Stomach (tissue), 9 donors: ENCODE measurements around the gene MARCHF6. TPM values are rescaled to one million over a fixed set of nuclear protein-coding genes. Genes with fewer than 3 reads are reported as not detected.
"Not testable (repeated sequence)": the region's sequence is repeated elsewhere in the genome, so short reads cannot be mapped to it uniquely, and the experiment has no call there.

Experiments
- DNase-seq, 2 donors: peaks; one replicate each; pipeline versions ENCODE4 v3.0.0 to v3.0.0-alpha.2; 2013 to 2019
- H3K27ac ChIP-seq, 5 donors: fragments of 200-600 bp in 4 of 5; sonication (generic) in 4 of 5; one replicate each; pipeline ENCODE4 v1.5.1; 2013 to 2019; ENCODE audit warnings: mild to moderate bottlenecking in 1 of 5, moderate library complexity in 1 of 5
- H3K27me3 ChIP-seq, 3 donors: fragments of 200-600 bp; sonication (generic); one replicate each; pipeline ENCODE4 v1.5.1; 2017 to 2019; ENCODE audit warnings: mixed run types in 1 of 3
- H3K36me3 ChIP-seq, 4 donors: fragments of 200-600 bp; sonication (generic); 1 replicate in 3 of 4; 2 replicates in 1 of 4; pipeline ENCODE4 v1.5.1; 2016 to 2019
- H3K4me1 ChIP-seq, 4 donors: fragments of 200-600 bp; sonication (generic); one replicate each; pipeline ENCODE4 v1.5.1; 2016 to 2019
- H3K4me3 ChIP-seq, 4 donors: fragments of 200-600 bp; sonication (generic) in 3 of 4; one replicate each; pipeline ENCODE4 v1.5.1; 2016 to 2019; ENCODE audit warnings: mild to moderate bottlenecking in 1 of 4
- H3K9me3 ChIP-seq, 4 donors: fragments of 200-600 bp; sonication (generic); one replicate each; pipeline ENCODE4 v1.5.1; 2016 to 2019
- EP300 ChIP-seq: sonication (generic); formaldehyde crosslinking; IDR thresholded peaks from one replicate; pipeline ENCODE4 v1.6.1; 2017; ENCODE audit warnings: antibody characterized with exemption
- POLR2A ChIP-seq, 4 donors: fragments of 450-650 bp; IDR thresholded peaks; one replicate each; pipeline ENCODE4 v1.6.1; 2016; ENCODE audit warnings: antibody characterized with exemption in 4 of 4, control low read depth in 2 of 4, mild to moderate bottlenecking in 1 of 4, moderate library complexity in 1 of 4
- POLR2AphosphoS5 ChIP-seq, 3 donors: sonication (generic); formaldehyde crosslinking; IDR thresholded peaks; one replicate each; pipeline ENCODE4 v1.6.1; 2016; ENCODE audit warnings: antibody characterized with exemption in 3 of 3
- WGBS, 5 donors: extraction: QIAGEN DNeasy Blood & Tissue Kit in 3 of 5; methylation state at CpG; one replicate each; pipeline versions ENCODE4 v1.1.5 to v1.1.7; 2013 to 2018; 5-methylcytosine and 5-hydroxymethylcytosine counted together
- intact Hi-C: fragments of 100-400 bp; cut with DNase I; formaldehyde crosslinking; loops from one replicate; pipeline ENCODE4 v1.15.1; 2023; ENCODE audit warnings: low total_unique reads
- polyA plus RNA-seq, 3 donors: library from polyadenylated mRNA; stranded (reverse); fragments of 200-250 nt; gene quantifications; one replicate each; pipeline ENCODE4 v1.2.3, GENCODE V29; 2013
- total RNA-seq, 5 donors: library from RNA; depleted of rRNA; stranded (reverse); fragments of >200 nt; gene quantifications; one replicate each; pipeline versions ENCODE4 v1.1.0 to v1.2.3, GENCODE V29; 2014 to 2016
- TF ChIP-seq, protein P1 (sequence below), 7 experiments: fragments of 450-650 bp in 4 of 7; fragments of 200-600 bp in 3 of 7; sonication (generic) in 3 of 7; IDR thresholded peaks; one replicate each; pipeline ENCODE4 v1.5.1; 2016 to 2019; ENCODE audit warnings: antibody characterized with exemption in 7 of 7, control low read depth in 2 of 7, mild to moderate bottlenecking in 1 of 7
- donor health status: healthy with polysubstance abuse.
- donor health status: Bipolar disorder and iron deficiency.
- donor health status: healthy.

The MARCHF6 gene
- total and polyA plus RNA-seq, 8 donors: 11.8 to 384 (median 83.9) TPM

DNA sequence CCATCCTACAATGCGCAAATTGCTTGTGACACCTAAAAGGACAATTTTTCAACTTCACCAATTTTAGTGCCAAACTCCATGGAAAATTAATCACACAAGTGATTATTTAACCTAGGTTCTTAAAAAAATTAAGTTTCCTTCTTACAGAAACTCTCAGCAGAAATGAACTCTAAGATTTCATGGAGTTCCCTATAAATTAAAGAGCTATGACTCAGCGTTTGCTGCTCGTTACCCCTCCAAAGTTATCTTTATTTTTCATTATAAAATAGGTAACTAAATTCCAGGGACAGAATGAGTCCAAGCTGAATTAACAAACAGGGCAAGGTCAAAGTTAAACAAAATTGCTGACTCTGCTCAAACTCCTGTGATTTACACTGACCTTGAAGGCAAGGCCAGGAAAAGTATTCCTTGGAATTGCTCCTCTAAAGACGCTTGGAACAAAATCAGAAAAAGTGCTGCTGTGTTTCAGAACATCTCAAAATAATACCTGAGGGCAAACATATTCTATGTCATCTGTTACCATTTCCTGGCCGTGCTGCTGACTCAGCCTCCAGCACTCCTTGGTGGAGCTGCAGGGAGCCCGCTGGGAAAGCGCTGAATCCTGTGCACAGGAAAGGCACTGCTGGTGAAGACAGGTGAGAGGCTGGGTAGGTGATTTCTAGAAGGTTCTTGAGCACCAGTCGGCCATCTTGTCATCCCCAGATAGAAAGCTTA, 43.3 kb upstream of the MARCHF6 start:
- TF ChIP-seq EP300 (no peak), POLR2AphosphoS5 (IDR thresholded peaks at IDR 0.05) (peak in 1 of 3 donors; percentile 37), POLR2A (IDR thresholded peaks at IDR 0.05) (no peak)
- TF ChIP-seq, protein P1, sequence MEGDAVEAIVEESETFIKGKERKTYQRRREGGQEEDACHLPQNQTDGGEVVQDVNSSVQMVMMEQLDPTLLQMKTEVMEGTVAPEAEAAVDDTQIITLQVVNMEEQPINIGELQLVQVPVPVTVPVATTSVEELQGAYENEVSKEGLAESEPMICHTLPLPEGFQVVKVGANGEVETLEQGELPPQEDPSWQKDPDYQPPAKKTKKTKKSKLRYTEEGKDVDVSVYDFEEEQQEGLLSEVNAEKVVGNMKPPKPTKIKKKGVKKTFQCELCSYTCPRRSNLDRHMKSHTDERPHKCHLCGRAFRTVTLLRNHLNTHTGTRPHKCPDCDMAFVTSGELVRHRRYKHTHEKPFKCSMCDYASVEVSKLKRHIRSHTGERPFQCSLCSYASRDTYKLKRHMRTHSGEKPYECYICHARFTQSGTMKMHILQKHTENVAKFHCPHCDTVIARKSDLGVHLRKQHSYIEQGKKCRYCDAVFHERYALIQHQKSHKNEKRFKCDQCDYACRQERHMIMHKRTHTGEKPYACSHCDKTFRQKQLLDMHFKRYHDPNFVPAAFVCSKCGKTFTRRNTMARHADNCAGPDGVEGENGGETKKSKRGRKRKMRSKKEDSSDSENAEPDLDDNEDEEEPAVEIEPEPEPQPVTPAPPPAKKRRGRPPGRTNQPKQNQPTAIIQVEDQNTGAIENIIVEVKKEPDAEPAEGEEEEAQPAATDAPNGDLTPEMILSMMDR (IDR thresholded peaks at IDR 0.05): no peak
- Histone ChIP-seq H3K36me3 (no peaks in the 10 kb centered on the region), H3K9me3 (no peaks in the 10 kb centered on the region), H3K27me3 (no peaks in the 10 kb centered on the region), H3K27ac (peak overlapping the region; percentile 7 to 69 (median 43)), H3K4me1 (peaks cover 7 to 39% (median 19%) of the 10 kb centered on the region in 4 donors), H3K4me3 (no peak overlapping the region)
- 52 to 62% (median 59%) methylated on average over 8 of the region's 8 CpGs for WGBS, 5 donors
- peak; percentile 51 to 69 for DNase-seq
- intact Hi-C loops: no loop called here

DNA sequence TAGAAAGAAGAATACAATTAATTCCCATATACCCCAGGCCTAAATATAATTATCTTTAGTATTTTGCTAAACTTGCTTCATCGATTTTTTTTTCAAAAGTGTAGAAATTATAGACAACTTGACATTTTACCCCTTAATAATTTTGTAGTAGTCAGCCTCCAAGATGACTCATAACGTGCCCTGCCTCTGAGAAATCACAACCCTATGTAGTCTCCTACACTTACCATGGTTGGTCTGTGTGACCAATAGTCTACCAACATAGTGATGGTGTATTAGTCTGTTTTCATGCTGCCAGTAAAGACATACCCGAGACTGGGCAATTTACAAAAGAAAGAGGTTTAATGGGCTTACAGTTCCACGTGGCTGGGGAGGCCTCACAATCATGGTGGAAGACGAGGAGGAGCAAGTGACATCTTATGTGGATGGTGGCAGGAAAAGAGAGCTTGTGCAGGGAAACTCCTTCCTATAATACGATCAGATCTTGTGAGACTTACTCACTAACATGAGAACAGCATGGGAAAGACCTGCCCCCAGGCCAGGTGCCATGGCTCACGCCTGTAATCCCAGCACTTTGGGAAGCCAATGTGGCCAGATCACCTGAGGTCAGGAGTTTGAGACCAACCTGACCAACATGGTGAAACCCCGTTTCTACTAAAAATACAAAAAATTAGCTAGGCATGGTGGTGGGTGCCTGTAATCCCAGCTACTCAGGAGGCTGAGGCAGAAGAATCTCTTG, 42.5 kb upstream of the MARCHF6 start:
- Histone ChIP-seq H3K4me1 (peaks cover 5 to 31% (median 14%) of the 10 kb centered on the region in 4 donors), H3K27ac (peak overlapping the region in 3 of 5 donors; percentile 3 to 50 (median 43))
- H3K4me3 ChIP-seq, DNase-seq, intact Hi-C loops, H3K27me3 ChIP-seq, H3K9me3 ChIP-seq, H3K36me3 ChIP-seq: not testable (repeated sequence)
- 76 to 86% (median 85%) methylated on average over 8 of the region's 8 CpGs for whole genome bisulfite sequencing, 5 donors

DNA sequence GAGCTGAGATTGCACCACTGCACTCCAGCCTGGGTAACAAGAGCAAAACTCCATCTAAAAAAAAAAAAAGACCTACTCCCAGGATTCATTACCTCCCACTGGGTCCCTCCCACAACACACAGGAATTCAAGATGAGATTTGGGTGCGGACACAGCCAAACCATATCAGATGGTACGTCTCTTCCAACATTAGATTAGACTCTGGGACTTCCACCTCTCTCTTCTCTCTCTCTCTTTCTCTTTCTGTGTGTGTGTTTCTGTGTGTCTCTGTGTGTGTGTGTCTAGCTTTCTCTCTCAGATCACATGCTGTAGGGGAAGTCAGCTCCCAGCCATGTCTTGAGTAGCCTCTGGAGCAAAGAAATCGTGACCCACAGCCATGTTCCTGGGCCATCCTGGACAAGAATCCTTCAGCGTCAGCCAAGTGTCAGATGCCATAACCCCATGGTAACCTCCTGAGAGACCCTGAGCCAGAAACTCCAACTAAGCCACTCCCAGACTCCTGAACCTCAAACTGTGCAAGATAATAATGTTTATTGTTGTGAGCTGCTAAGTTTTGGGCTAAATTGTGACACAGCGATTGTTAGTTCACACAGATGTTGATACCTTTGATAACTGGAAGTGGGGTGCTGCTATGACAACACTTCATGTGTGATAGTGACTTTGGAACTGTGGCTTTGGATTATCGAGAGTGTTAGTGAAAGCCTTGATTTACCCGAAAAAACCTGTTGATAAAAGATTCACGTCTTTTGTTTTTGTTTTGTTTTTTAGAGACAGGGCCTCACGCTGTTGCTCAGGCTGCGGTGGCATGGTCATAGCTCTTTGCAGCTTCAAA, 41.7 kb upstream of the MARCHF6 start:
- Histone ChIP-seq H3K9me3 (no peaks in the 10 kb centered on the region), H3K27me3 (no peaks in the 10 kb centered on the region), H3K27ac (no peak overlapping the region), H3K36me3 (no peaks in the 10 kb centered on the region), H3K4me3 (no peak overlapping the region), H3K4me1 (peaks cover 0 to 23% (median 7%) of the 10 kb centered on the region in 4 donors)
- 69 to 83% (median 78%) methylated on average over 10 of the region's 10 CpGs for WGBS, 5 donors
- intact Hi-C loops: no loop called here
- DNase-seq: no peak
- TF ChIP-seq POLR2A (IDR thresholded peaks at IDR 0.05): no peak

DNA sequence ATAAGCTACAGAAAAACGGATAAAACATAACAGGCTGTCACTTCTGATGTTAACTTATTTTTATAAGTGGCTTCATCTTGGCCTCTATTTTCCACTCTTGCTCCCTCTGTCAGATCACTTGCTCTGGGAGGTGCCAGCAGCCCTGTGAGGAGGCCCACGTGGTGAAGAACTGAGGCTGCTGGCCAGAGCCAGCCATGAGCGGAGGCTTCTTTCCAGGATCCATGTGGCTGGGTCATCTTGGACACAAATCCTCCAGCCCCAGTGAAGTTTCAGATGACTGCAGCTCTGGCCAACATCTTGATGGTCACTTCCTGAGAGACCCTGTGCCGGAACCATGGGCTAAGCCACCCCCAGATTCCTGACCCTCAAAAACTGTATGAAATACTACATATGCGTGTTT, 38.3 kb upstream of the MARCHF6 start:
- WGBS, 5 donors: 73 to 86% (median 84%) methylated on average over 5 of the region's 5 CpGs
- no peaks in the 10 kb centered on the region for H3K27me3 ChIP-seq
- no peak overlapping the region for H3K4me3 ChIP-seq
- H3K9me3 ChIP-seq: no peaks in the 10 kb centered on the region
- H3K4me1 ChIP-seq: peaks cover 0 to 6% (median 2%) of the 10 kb centered on the region in 4 donors
- intact Hi-C loops: no loop called here
- peak in 1 of 2 donors; percentile 56 for DNase-seq
- H3K36me3 ChIP-seq: no peaks in the 10 kb centered on the region
- no peak for TF ChIP-seq POLR2AphosphoS5 (IDR thresholded peaks at IDR 0.05)
- no peak for TF ChIP-seq EP300
- TF ChIP-seq, protein P1 (IDR thresholded peaks at IDR 0.05): no peak
- TF ChIP-seq POLR2A (IDR thresholded peaks at IDR 0.05): no peak
- no peak overlapping the region for H3K27ac ChIP-seq

DNA sequence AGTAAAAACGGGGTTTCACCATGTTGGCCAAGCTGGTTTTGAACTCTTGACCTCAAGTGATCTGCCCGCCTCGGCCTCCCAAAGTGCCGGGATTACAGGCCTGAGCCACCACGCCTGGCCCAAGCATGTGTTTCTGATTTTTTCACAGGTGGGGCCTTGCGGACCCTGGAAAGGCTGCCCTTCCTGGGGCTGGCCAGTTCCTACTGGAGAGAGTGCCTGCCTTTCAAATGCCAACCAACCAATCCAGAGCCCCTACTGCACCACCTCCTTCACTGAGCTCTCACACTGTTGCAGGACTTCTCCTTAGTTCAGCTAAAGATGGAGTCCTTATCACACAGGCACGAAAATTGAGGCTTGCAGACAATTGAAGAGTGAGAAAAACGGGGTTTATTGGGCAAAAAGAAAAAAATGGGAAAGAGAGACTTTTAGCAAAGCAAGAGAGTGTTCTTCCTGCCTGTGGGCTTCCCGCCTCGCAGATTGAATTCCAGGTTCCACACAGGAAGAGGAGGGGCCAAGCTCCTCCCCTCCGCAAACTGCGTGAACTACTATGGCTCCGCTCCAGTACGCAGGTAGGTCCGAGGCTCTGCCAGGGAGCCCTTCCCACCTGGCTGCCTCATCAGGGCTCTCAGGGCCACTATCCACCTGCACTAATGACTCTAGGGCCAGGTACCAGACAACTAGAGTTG, 37.5 kb upstream of the MARCHF6 start:
- no peak overlapping the region for H3K27ac ChIP-seq
- intact Hi-C loops: no loop called here
- no peaks in the 10 kb centered on the region for H3K9me3 ChIP-seq
- H3K36me3 ChIP-seq: no peaks in the 10 kb centered on the region
- TF ChIP-seq POLR2A (IDR thresholded peaks at IDR 0.05): no peak
- TF ChIP-seq EP300: no peak
- TF ChIP-seq, protein P1 (IDR thresholded peaks at IDR 0.05): no peak
- TF ChIP-seq POLR2AphosphoS5 (IDR thresholded peaks at IDR 0.05): no peak
- no peak overlapping the region for H3K4me3 ChIP-seq
- no peaks in the 10 kb centered on the region for H3K27me3 ChIP-seq
- WGBS, 5 donors: 90 to 95% (median 94%) methylated on average over 15 of the region's 15 CpGs
- DNase-seq: no peak
- H3K4me1 ChIP-seq: no peaks in the 10 kb centered on the region
